ENCODE measurements around the gene N4BP2L2. TPM values are rescaled to one million over a fixed set of nuclear protein-coding genes. Genes with fewer than 3 reads are reported as not detected.

N4BP2L2 gene
- total and polyA plus RNA-seq, 2 of the 13 experiments (the other 11 are each of a cell fraction or from before 2014, with no cell fraction given): 58.9 to 81.2 TPM

DNA sequence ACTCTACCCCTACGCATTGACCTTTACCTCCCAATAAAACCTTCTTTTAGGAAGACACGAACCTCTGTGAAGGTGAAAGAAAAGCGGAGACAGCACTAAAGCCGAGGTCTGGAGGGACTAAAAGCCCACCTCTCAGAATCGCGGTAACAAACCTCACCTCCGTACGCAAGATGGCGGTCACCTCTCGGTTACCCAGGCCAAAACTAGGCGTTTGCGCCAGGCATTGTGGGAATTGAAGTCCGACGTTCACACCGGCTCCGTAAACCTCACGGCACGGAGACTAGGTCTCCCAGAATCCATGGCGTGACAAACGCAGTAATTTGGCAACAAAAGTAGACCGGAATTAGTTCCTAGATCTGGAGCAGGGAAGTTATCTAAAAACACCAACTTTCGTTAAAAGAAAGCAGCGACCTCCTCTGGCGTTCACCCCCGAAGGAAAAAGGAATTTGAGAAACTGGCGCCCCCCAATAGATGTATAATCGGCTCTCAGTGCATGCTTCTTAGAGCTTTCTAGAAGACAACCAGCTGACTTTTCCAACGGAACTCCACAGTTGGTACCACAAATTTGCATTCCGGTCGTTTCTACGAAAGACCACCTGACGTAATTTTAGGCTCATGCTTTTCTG, at the start of gene N4BP2L2 (continued):
- TF ChIP-seq, protein P1, sequence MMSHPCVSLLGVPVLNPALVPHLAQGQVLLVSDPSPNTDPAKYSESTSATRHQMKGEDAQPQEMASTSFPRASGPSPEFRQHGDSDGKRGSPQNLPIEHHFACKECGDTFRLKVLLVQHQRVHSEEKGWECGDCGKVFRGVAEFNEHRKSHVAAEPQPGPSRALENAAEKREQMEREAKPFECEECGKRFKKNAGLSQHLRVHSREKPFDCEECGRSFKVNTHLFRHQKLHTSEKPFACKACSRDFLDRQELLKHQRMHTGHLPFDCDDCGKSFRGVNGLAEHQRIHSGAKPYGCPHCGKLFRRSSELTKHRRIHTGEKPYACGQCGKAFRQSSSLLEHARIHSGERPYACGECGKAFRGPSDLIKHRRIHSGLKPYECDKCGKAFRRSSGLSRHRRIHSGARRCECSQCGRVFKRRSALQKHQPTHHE (CRISPR knock-in tag; IDR thresholded peaks at IDR 0.05; ENCODE audit: borderline replicate concordance): no peak
- TF ChIP-seq, protein P2, sequence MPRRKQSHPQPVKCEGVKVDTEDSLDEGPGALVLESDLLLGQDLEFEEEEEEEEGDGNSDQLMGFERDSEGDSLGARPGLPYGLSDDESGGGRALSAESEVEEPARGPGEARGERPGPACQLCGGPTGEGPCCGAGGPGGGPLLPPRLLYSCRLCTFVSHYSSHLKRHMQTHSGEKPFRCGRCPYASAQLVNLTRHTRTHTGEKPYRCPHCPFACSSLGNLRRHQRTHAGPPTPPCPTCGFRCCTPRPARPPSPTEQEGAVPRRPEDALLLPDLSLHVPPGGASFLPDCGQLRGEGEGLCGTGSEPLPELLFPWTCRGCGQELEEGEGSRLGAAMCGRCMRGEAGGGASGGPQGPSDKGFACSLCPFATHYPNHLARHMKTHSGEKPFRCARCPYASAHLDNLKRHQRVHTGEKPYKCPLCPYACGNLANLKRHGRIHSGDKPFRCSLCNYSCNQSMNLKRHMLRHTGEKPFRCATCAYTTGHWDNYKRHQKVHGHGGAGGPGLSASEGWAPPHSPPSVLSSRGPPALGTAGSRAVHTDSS (CRISPR knock-in tag; conservative IDR thresholded peaks at IDR 0.05): no peak
- no peak for TF ChIP-seq ZNF768 (CRISPR knock-in tag; IDR thresholded peaks at IDR 0.05)
- no peak for TF ChIP-seq IKZF4 (CRISPR knock-in tag; IDR thresholded peaks at IDR 0.05; ENCODE audit: borderline replicate concordance, low read depth, not compliant biosample characterization)
- TF ChIP-seq HNF4G (IDR thresholded peaks at IDR 0.05; ENCODE audit: borderline replicate concordance, low read depth, low read length): no peak
- TF ChIP-seq HNF4G (CRISPR knock-in tag; IDR thresholded peaks at IDR 0.05; ENCODE audit: borderline replicate concordance, low read depth): no peak
- TF ChIP-seq PCBP2 (optimal IDR thresholded peaks at IDR 0.05; ENCODE audit: low read depth, low read length, poor library complexity, severe bottlenecking): no peak
- TF ChIP-seq BRD4 (CRISPR knock-in tag; IDR thresholded peaks at IDR 0.05): no peak
- no peak for TF ChIP-seq HES4 (CRISPR knock-in tag; IDR thresholded peaks at IDR 0.05; ENCODE audit: borderline replicate concordance)
- TF ChIP-seq RFX3 (CRISPR knock-in tag; IDR thresholded peaks at IDR 0.05): no peak; the same call in 1 of the 2 replicates
- no peak for TF ChIP-seq FOXP1 (IDR thresholded peaks at IDR 0.05)
- no peak; the same call in 1 of the 2 replicates for TF ChIP-seq FOXP1 (CRISPR knock-in tag; IDR thresholded peaks at IDR 0.05)
- TF ChIP-seq ZNF841 (CRISPR knock-in tag; IDR thresholded peaks at IDR 0.05; ENCODE audit: borderline replicate concordance): no peak
- no peak for TF ChIP-seq TSC22D2 (CRISPR knock-in tag; IDR thresholded peaks at IDR 0.05; ENCODE audit: borderline replicate concordance)
- no peak for TF ChIP-seq ZNF7 (CRISPR knock-in tag; IDR thresholded peaks at IDR 0.05)
- no peak for TF ChIP-seq FOXK2 (IDR thresholded peaks at IDR 0.05)
- peak; percentile 34; the same call in 1 of the 2 replicates for TF ChIP-seq GFI1 (CRISPR knock-in tag; IDR thresholded peaks at IDR 0.05; ENCODE audit: borderline replicate concordance)
- TF ChIP-seq, protein P3, sequence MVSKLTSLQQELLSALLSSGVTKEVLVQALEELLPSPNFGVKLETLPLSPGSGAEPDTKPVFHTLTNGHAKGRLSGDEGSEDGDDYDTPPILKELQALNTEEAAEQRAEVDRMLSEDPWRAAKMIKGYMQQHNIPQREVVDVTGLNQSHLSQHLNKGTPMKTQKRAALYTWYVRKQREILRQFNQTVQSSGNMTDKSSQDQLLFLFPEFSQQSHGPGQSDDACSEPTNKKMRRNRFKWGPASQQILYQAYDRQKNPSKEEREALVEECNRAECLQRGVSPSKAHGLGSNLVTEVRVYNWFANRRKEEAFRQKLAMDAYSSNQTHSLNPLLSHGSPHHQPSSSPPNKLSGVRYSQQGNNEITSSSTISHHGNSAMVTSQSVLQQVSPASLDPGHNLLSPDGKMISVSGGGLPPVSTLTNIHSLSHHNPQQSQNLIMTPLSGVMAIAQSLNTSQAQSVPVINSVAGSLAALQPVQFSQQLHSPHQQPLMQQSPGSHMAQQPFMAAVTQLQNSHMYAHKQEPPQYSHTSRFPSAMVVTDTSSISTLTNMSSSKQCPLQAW (CRISPR knock-in tag; IDR thresholded peaks at IDR 0.05): peak; percentile 80; the same call in 1 of the 2 replicates
- no peak for TF ChIP-seq CCDC6 (CRISPR knock-in tag; IDR thresholded peaks at IDR 0.05)
- no peak for TF ChIP-seq HNRNPK (IDR thresholded peaks at IDR 0.05; ENCODE audit: low read depth, low read length, poor library complexity, severe bottlenecking)
- TF ChIP-seq ZNF775 (CRISPR knock-in tag; IDR thresholded peaks at IDR 0.05; ENCODE audit: borderline replicate concordance): no peak
- TF ChIP-seq ZSCAN30 (CRISPR knock-in tag; IDR thresholded peaks at IDR 0.05): no peak
- 0 out of 2 replicates have a peak, but pooled peaks have one; percentile 33 for TF ChIP-seq ZNF34 (CRISPR knock-in tag; IDR thresholded peaks at IDR 0.05; ENCODE audit: borderline replicate concordance)
- TF ChIP-seq, protein P4, sequence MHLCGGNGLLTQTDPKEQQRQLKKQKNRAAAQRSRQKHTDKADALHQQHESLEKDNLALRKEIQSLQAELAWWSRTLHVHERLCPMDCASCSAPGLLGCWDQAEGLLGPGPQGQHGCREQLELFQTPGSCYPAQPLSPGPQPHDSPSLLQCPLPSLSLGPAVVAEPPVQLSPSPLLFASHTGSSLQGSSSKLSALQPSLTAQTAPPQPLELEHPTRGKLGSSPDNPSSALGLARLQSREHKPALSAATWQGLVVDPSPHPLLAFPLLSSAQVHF (CRISPR knock-in tag; IDR thresholded peaks at IDR 0.05): no peak
- no peak for TF ChIP-seq ZNF552 (CRISPR knock-in tag; IDR thresholded peaks at IDR 0.05; ENCODE audit: borderline replicate concordance)
- no peak for TF ChIP-seq HHEX (CRISPR knock-in tag; IDR thresholded peaks at IDR 0.05)
